DND-41 (cell line): ENCODE results near the gene OCA2.

Experiments
- EZH2 ChIP-seq: IDR thresholded peaks from 3 replicates; pipeline ENCODE4 v1.6.1; 2012; ENCODE audit warnings: borderline replicate concordance, low read depth, mild to moderate bottlenecking, moderate library complexity, low read length, inconsistent platforms; ENCODE audit not compliant: severe bottlenecking
- TF ChIP-seq, protein P1 (sequence below): IDR thresholded peaks from 2 replicates; pipeline ENCODE4 v1.5.1; 2012; ENCODE audit warnings: borderline replicate concordance, low read length, moderate library complexity, mild to moderate bottlenecking; ENCODE audit not compliant: poor library complexity, severe bottlenecking; ENCODE audit errors: extremely low read depth

DNA sequence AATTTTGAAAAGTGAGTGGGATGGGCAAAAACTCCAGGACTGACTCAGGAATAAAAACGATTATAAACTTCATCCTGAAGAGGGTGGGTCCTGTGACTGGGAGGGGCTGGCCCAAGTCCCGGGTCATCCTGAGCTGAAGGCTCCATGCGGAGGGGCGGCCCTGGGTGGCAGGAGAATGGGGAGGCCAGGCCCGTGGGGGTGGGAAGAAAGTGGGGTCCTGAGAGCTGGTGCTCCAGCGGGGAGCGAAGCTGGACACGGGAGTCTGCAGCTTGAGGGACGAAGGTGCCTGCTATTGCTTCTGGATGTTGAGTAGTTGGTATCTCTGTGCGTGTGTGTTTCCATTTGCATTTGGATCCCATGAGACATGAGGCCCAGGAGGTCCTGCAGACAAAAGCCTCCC is 4.7 kb upstream of the OCA2 start:
- TF ChIP-seq, protein P1, sequence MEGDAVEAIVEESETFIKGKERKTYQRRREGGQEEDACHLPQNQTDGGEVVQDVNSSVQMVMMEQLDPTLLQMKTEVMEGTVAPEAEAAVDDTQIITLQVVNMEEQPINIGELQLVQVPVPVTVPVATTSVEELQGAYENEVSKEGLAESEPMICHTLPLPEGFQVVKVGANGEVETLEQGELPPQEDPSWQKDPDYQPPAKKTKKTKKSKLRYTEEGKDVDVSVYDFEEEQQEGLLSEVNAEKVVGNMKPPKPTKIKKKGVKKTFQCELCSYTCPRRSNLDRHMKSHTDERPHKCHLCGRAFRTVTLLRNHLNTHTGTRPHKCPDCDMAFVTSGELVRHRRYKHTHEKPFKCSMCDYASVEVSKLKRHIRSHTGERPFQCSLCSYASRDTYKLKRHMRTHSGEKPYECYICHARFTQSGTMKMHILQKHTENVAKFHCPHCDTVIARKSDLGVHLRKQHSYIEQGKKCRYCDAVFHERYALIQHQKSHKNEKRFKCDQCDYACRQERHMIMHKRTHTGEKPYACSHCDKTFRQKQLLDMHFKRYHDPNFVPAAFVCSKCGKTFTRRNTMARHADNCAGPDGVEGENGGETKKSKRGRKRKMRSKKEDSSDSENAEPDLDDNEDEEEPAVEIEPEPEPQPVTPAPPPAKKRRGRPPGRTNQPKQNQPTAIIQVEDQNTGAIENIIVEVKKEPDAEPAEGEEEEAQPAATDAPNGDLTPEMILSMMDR = no peak
- TF ChIP-seq EZH2 = no peak
